ENCODE data around the gene CLTCL1. TPM values are rescaled to one million over a fixed set of nuclear protein-coding genes. Genes with fewer than 3 reads are reported as not detected.

CLTCL1 gene
- total RNA-seq, 1 donor from 2014 or later = 4.3 TPM

DNA sequence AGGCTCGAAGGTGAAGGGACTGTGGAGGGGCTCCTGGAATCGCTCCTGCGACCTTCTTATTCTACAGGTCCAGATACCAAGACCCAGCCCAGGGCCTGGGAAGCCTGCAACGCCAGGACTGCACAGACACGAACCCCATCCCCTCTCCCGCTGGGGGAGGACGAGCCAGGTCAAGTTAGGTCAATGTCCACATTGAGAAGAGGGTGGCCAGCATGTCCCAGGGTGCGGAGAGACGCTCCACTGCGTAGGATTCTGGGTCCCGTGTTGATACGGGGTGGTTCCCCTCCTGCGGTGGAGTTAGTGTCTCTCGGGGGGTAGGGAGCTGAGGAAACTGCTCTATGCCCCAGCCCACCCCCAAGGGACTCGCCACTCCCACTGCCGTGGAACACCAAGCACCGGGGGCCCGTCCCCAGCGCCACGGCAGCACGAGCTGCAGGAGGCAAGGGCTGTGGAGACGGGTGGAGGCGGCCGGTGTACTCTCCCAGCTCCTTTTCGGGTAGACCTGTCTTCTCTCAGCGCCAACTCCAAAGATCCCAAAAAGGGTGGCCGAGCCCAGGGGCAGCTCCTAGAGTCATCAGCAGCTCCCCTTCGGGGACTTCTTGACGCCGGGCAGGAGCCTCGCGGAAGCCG is 143.0 kb downstream of the CLTCL1 start:
- TF ChIP-seq CTCF (conservative IDR thresholded peaks at IDR 0.05; ENCODE audit: low read depth, low read length) = no peak

GRCh38 chr22:19147195-19147780 is 144.2 kb downstream of the CLTCL1 start:
- no peak for DNase-seq (ENCODE audit: low read depth)
- no peak for TF ChIP-seq CTCF (conservative IDR thresholded peaks at IDR 0.05; ENCODE audit: low read depth, low read length)
- H3K4me3 ChIP-seq (ENCODE audit: low read depth, low read length) = no peak overlapping the region

More for the DNA sequence above, 143.0 kb downstream of the CLTCL1 start:
- DNase-seq (ENCODE audit: low read depth) = no peak
- H3K4me3 ChIP-seq (ENCODE audit: low read depth, low read length) = no peak overlapping the region

GRCh38 chr22:19146215-19146968 is 145.1 kb downstream of the CLTCL1 start:
- DNase-seq (ENCODE audit: low read depth) = no peak
- TF ChIP-seq CTCF (conservative IDR thresholded peaks at IDR 0.05; ENCODE audit: low read depth, low read length) = peak; percentile 25
- H3K4me3 ChIP-seq (ENCODE audit: low read depth, low read length) = no peak overlapping the region

DNA sequence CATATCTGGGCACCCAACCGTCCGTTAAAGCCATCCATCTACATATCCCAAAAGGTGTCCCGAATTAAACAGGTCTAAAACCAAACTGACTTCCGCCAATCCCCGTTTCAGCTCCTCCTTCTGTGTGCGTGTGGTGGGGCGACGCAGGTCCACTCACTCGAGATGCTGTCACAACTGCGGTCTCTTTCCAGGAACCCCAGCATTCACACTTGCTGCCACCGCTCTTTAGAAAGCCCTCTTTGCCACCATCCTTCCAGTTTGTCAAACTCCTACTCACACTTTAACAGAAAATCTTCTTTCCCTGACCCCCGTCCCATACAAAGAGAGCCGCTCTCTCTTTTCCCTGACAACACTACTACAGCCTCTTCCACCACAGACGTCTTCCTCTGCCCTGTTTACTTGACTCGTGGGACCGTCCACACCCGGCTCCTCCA is 147.5 kb downstream of the CLTCL1 start:
- no peak for DNase-seq (ENCODE audit: low read depth)
- no peak for TF ChIP-seq CTCF (conservative IDR thresholded peaks at IDR 0.05; ENCODE audit: low read depth, low read length)
- peak overlapping the region; percentile 99 for H3K4me3 ChIP-seq (ENCODE audit: low read depth, low read length)

GRCh38 chr22:19143212-19143611 is 148.3 kb downstream of the CLTCL1 start:
- H3K4me3 ChIP-seq (ENCODE audit: low read depth, low read length) = no peak overlapping the region
- DNase-seq (ENCODE audit: low read depth) = no peak
- TF ChIP-seq CTCF (conservative IDR thresholded peaks at IDR 0.05; ENCODE audit: low read depth, low read length) = no peak

DNA sequence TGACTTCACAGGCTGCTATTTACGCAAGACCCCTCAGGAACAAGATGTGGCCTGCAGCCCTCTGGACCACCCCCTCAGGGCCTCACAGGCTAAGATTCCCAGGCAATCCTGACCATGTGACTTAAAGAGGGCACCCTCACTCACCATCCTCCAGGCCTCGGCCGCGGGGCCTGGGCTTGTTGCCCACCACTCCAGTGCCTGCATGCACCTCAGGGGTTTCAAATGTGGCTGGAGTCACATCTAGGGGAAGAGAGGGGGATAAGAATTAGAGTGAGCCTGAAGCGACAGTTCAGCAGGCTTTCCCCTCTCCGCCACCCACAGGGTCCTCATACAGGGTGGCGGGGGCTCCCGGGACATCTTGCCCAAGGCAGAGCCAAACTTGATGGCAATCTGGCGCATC is 149.1 kb downstream of the CLTCL1 start:
- no peak for TF ChIP-seq CTCF (conservative IDR thresholded peaks at IDR 0.05; ENCODE audit: low read depth, low read length)
- DNase-seq (ENCODE audit: low read depth) = no peak
- H3K4me3 ChIP-seq (ENCODE audit: low read depth, low read length) = no peak overlapping the region
